ENCODE results near the gene SHB. TPM values are rescaled to one million over a fixed set of nuclear protein-coding genes. Genes with fewer than 3 reads are reported as not detected.

Gene SHB
- total and polyA plus RNA-seq, 2 of the 13 experiments (the other 11 are each of a cell fraction or from before 2014, with no cell fraction given) = 19.4 to 20.7 TPM

GRCh38 chr9:37905131-37905505, 163.9 kb downstream of the SHB start:
- no TSS peak for BruUV-seq (replicated peaks)
- no peak for DNase-seq (ENCODE audit: low spot score)
- H4K20me1 ChIP-seq (ENCODE audit: insufficient read depth, low read length) = no peaks in the 10 kb centered on the region
- in situ Hi-C loops (cut with HindIII; ENCODE audit: extremely low pct_ligation_motif_present, low pct_unique_long_range_greater_than_20kb) (loop anchor here (5.0 to 25.0 kb wide), 4 partner anchors 167 to 450 kb away; partner anchors contain the start of gene POLR1E), intact Hi-C loops (cut with micrococcal nuclease; ENCODE audit: unreplicated experiment) (loop anchor here (2.0 kb wide), 1 partner anchor 256 kb away; no protein-coding TSS in a partner anchor)
- no peak for TF ChIP-seq JDP2 (CRISPR knock-in tag; IDR thresholded peaks at IDR 0.05; ENCODE audit: borderline replicate concordance)
- no peak for TF ChIP-seq CAMTA2 (CRISPR knock-in tag; IDR thresholded peaks at IDR 0.05; ENCODE audit: borderline replicate concordance)
- peak; percentile 41; the same call in 1 of the 2 replicates for TF ChIP-seq ZKSCAN1 (IDR thresholded peaks at IDR 0.05; ENCODE audit: low read length)
- no peak for TF ChIP-seq ZNF414 (CRISPR knock-in tag; IDR thresholded peaks at IDR 0.05)
- no peak for TF ChIP-seq SRSF1 (optimal IDR thresholded peaks at IDR 0.05; ENCODE audit: low read depth, low read length)
- no peak for TF ChIP-seq ZNF446 (CRISPR knock-in tag; IDR thresholded peaks at IDR 0.05)
- TF ChIP-seq SALL2 (CRISPR knock-in tag; IDR thresholded peaks at IDR 0.05) = no peak
- no peak for TF ChIP-seq ZNF773 (CRISPR knock-in tag; IDR thresholded peaks at IDR 0.05; ENCODE audit: borderline replicate concordance)
- TF ChIP-seq MTA1 (CRISPR knock-in tag; IDR thresholded peaks at IDR 0.05; ENCODE audit: borderline replicate concordance) = no peak
- no peak for TF ChIP-seq ZNF629 (CRISPR knock-in tag; conservative IDR thresholded peaks at IDR 0.05)
- no peak for TF ChIP-seq MEIS2 (CRISPR knock-in tag; IDR thresholded peaks at IDR 0.05)
- TF ChIP-seq, protein P1, sequence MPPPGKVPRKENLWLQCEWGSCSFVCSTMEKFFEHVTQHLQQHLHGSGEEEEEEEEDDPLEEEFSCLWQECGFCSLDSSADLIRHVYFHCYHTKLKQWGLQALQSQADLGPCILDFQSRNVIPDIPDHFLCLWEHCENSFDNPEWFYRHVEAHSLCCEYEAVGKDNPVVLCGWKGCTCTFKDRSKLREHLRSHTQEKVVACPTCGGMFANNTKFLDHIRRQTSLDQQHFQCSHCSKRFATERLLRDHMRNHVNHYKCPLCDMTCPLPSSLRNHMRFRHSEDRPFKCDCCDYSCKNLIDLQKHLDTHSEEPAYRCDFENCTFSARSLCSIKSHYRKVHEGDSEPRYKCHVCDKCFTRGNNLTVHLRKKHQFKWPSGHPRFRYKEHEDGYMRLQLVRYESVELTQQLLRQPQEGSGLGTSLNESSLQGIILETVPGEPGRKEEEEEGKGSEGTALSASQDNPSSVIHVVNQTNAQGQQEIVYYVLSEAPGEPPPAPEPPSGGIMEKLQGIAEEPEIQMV (CRISPR knock-in tag; IDR thresholded peaks at IDR 0.05; ENCODE audit: low read depth) = no peak
- TF ChIP-seq SIN3B (IDR thresholded peaks at IDR 0.05; ENCODE audit: low read length) = no peak
- 0 out of 2 replicates have a peak, but pooled peaks have one; percentile 37 for TF ChIP-seq SRY (CRISPR knock-in tag; IDR thresholded peaks at IDR 0.05)
- TF ChIP-seq NFAT5 (CRISPR knock-in tag; IDR thresholded peaks at IDR 0.05) = no peak
- ATAC-seq = no peak
- H2AFZ ChIP-seq (ENCODE audit: low read length) = no peak overlapping the region
- no peak for FAIRE-seq
- POLR2A ChIA-PET = interaction anchor here (1.0 kb wide), 1 partner anchor 143 kb away, joined by 3 read pairs; no protein-coding TSS in a partner anchor
- peaks cover 22% of the 10 kb centered on the region for H3K79me2 ChIP-seq (ENCODE audit: insufficient read depth, low read length)
- CTCF ChIA-PET (ENCODE audit: low intra/inter-chr PET ratio, low total read pairs) = interaction anchor here (1.3 kb wide), 1 partner anchor 9 kb away, joined by 5 read pairs; no protein-coding TSS in a partner anchor
- H3K9me3 ChIP-seq (ENCODE audit: low read length) = no peaks in the 10 kb centered on the region
- H3K9ac ChIP-seq (ENCODE audit: insufficient read depth, low read depth, low read length) = peak overlapping the region; percentile 84; the same call in 1 of the 2 replicates
- 86% methylated on average over 10 of the region's 10 CpGs for WGBS (ENCODE audit: low lambda C conversion rate)
- peak overlapping the region; percentile 95 for H3K4me2 ChIP-seq (ENCODE audit: low read depth, low read length)
- peaks cover 66% of the 10 kb centered on the region for H3K4me1 ChIP-seq (ENCODE audit: insufficient read depth, low read length)
- no peaks in the 10 kb centered on the region; a peak in 1 of 5 replicates for H3K27me3 ChIP-seq (ENCODE audit: control insufficient read depth in 1 of 2, insufficient read depth in 2 of 2, low read length in 2 of 2)
- H3K4me3 ChIP-seq (replicated peaks in 1 of 3; ENCODE audit: insufficient read depth in 1 of 3, low read depth in 2 of 3, low read length in 3 of 3) = peak overlapping the region in 2 of 3 experiments; percentile 90 to 94; a peak in 4 of 6 replicates
- no peaks in the 10 kb centered on the region for H3K36me3 ChIP-seq (replicated peaks in 1 of 2; ENCODE audit: control insufficient read depth in 1 of 2, insufficient read depth in 2 of 2, low read length in 2 of 2)
- H3K27ac ChIP-seq (ENCODE audit: extremely low read length, insufficient read depth, low read length) = no peak overlapping the region

All from HepG2 (cell line).